Uterus (tissue), 2 donors: ENCODE results near the gene MTG1.

Experiments used
- POLR2A ChIP-seq, 2 donors: fragments of 450-650 bp; IDR thresholded peaks; one replicate each; pipeline ENCODE4 v1.6.1; 2016; ENCODE audit warnings: antibody characterized with exemption in 2 of 2, mild to moderate bottlenecking in 1 of 2, moderate library complexity in 1 of 2
- TF ChIP-seq, protein P1 (sequence below), 4 experiments: fragments of 200-600 bp in 2 of 4; fragments of 450-650 bp in 2 of 4; sonication (generic) in 2 of 4; IDR thresholded peaks; one replicate each; pipeline ENCODE4 v1.5.1; 2016 to 2019; ENCODE audit warnings: antibody characterized with exemption in 4 of 4, mild to moderate bottlenecking in 2 of 4, moderate library complexity in 1 of 4

DNA sequence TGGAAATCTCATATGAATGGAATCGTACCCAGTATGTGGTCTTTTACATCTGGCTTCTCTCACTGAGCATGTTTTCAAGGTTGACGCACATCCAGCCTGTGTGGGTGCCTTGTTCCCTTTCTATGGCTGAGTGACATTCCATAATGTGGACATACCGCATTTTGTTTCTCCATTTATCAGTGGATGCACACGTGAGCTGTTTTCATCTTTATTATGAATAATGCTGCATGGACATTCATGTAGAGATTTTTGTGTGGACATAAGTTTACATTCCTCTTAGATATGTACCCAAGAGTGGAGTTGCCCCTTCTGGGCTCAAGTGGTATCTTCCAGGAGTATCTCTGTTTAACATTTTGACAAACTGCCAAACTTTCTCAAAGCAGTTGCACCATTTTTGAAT is 58.5 kb downstream of the MTG1 start:
- TF ChIP-seq, protein P1, sequence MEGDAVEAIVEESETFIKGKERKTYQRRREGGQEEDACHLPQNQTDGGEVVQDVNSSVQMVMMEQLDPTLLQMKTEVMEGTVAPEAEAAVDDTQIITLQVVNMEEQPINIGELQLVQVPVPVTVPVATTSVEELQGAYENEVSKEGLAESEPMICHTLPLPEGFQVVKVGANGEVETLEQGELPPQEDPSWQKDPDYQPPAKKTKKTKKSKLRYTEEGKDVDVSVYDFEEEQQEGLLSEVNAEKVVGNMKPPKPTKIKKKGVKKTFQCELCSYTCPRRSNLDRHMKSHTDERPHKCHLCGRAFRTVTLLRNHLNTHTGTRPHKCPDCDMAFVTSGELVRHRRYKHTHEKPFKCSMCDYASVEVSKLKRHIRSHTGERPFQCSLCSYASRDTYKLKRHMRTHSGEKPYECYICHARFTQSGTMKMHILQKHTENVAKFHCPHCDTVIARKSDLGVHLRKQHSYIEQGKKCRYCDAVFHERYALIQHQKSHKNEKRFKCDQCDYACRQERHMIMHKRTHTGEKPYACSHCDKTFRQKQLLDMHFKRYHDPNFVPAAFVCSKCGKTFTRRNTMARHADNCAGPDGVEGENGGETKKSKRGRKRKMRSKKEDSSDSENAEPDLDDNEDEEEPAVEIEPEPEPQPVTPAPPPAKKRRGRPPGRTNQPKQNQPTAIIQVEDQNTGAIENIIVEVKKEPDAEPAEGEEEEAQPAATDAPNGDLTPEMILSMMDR (IDR thresholded peaks at IDR 0.05): no peak
- no peak for TF ChIP-seq POLR2A (IDR thresholded peaks at IDR 0.05)
